Measurements from ENCODE around the gene MXRA7.

Gene MXRA7

DNA sequence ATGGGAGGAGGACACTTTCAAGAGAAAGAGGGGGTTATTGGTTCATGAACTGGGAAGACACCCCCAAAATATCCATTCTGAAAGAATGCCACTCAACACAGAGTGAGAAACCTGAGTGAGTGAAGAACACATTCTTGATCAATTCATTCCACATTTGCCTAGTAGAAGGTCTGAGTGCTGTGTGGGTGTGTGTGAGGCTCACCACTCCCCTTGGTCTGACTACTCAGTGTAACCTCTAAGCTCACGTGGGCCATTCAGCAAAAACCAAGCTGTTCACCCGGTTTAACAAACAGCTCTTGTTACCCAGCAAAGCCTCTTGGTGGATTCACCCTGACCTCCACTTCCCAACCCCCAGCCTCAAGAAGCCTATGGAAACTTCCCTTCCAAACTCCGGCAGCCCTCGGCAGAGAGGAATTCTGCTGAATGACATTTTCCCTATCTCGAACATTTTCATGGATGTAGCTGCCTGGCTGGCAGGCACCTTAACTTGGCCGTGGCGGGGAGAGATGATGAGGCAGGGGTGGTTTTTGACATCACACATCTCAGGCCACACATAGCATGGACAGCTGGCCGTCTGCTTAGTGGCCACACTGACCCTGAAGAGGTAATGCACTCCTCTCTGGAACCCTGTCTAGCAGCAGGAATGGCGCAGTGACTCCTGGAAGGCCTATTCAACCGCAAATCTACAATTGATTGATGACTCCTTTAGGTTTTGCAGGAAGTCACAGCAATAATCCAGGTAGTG is 78.8 kb downstream of the MXRA7 start:
- FAIRE-seq (peak; percentile 61), DNase-seq (ENCODE audit: insufficient read length, low spot score) (no peak)
- no peak for TF ChIP-seq POLR2AphosphoS5 (IDR thresholded peaks at IDR 0.05; ENCODE audit: low read depth, low read length)
- no peak for TF ChIP-seq PAX5 (IDR thresholded peaks at IDR 0.05; ENCODE audit: insufficient read depth, low read length, severe bottlenecking)
- no peak for TF ChIP-seq TAF1 (IDR thresholded peaks at IDR 0.05; ENCODE audit: low read depth, low read length)
- TF ChIP-seq POLR2A (IDR thresholded peaks at IDR 0.05; ENCODE audit: low read depth, low read length), result no peak
- no peak for TF ChIP-seq POU2F2 (IDR thresholded peaks at IDR 0.05; ENCODE audit: low read depth, low read length)

DNA sequence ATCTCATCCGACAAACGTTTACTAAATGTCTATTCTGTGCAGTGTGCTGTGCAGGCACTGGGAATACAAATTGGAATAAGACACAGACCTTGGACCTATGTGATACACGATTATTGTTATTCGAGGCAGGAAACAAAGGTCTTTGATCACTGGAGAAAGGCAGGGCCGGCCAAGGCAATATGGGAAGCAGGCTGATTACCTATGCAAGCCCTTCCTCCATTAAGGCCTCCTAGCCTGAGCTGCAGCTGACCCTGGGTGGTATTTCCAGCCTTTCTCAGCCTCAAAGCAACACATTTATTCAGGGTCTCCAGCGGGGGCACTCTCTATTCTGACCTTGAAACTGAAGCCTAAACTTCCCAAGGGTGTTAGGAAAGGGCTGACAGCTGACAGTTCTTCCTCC is 80.6 kb downstream of the MXRA7 start:
- no peak for FAIRE-seq
- no peak for TF ChIP-seq POLR2A (IDR thresholded peaks at IDR 0.05; ENCODE audit: low read depth, low read length)
- TF ChIP-seq SPI1 (IDR thresholded peaks at IDR 0.05; ENCODE audit: low read depth, low read length), result no peak
- no peak for DNase-seq (ENCODE audit: insufficient read length, low spot score)

Measured in GM12891 (cell line).